OCI-LY1 (cell line): ENCODE results near the gene TSEN2.

Experiments used
- H2AFZ ChIP-seq: fragments of 200-600 bp; sonication (generic), shearing (Covaris generic); 2 replicates; pipeline ENCODE4 v1.6.0; 2014; ENCODE audit warnings: antibody characterized with exemption, mild to moderate bottlenecking, low read length
- H3F3A ChIP-seq: fragments of 200-600 bp; sonication (generic), shearing (Covaris generic); 2 replicates; pipeline ENCODE4 v1.6.0; 2014; ENCODE audit warnings: mild to moderate bottlenecking, antibody characterized with exemption, low read length, moderate library complexity; ENCODE audit not compliant: insufficient read depth
- H3K27ac ChIP-seq: fragments of 200-600 bp; sonication (generic); 2 replicates; pipeline ENCODE4 v1.5.1; 2014; ENCODE audit warnings: low read length, mixed run types, mild to moderate bottlenecking, low read depth; ENCODE audit not compliant: poor library complexity, severe bottlenecking
- H3K27me3 ChIP-seq: fragments of 200-600 bp; sonication (generic); 2 replicates; pipeline ENCODE4 v1.6.0; 2014; ENCODE audit warnings: antibody characterized with exemption, mild to moderate bottlenecking, low read length, moderate library complexity; ENCODE audit not compliant: insufficient read depth
- H3K36me3 ChIP-seq: fragments of 200-600 bp; sonication (generic); 2 replicates; pipeline ENCODE4 v1.6.1; 2014; ENCODE audit warnings: mild to moderate bottlenecking, antibody characterized with exemption, low read length, moderate library complexity, mixed read lengths; ENCODE audit not compliant: insufficient read depth
- H3K4me1 ChIP-seq: fragments of 200-600 bp; sonication (generic); 2 replicates; pipeline ENCODE4 v1.5.1; 2014; ENCODE audit warnings: mild to moderate bottlenecking, low read length, moderate library complexity; ENCODE audit not compliant: insufficient read depth, severe bottlenecking
- H3K4me2 ChIP-seq: fragments of 200-600 bp; sonication (generic), shearing (Covaris generic); 2 replicates; pipeline ENCODE4 v1.6.1; 2014; ENCODE audit warnings: low read length
- H3K4me3 ChIP-seq: fragments of 200-600 bp; sonication (generic); 2 replicates; pipeline ENCODE4 v1.5.1; 2014; ENCODE audit warnings: low read length, low read depth, mild to moderate bottlenecking, mixed read lengths; ENCODE audit not compliant: poor library complexity, severe bottlenecking
- H3K79me2 ChIP-seq: fragments of 200-600 bp; shearing (Covaris generic); 2 replicates; pipeline ENCODE4 v1.6.1; 2016; ENCODE audit warnings: mixed run types, low read length, mixed read lengths; ENCODE audit not compliant: insufficient read depth
- H3K9ac ChIP-seq: fragments of 200-600 bp; sonication (generic), shearing (Covaris generic); 2 replicates; pipeline ENCODE4 v1.6.1; 2014; ENCODE audit warnings: mild to moderate bottlenecking, low read length, mixed read lengths
- H3K9me2 ChIP-seq: fragments of 200-600 bp; sonication (generic), shearing (Covaris generic); 2 replicates; pipeline ENCODE4 v1.6.1; 2014; ENCODE audit warnings: low read depth, mild to moderate bottlenecking, low read length, mixed read lengths
- H3K9me3 ChIP-seq: fragments of 200-600 bp; shearing (Covaris generic); 2 replicates; pipeline ENCODE4 v1.6.1; 2014; ENCODE audit warnings: low read length, mixed read lengths
- H4K20me1 ChIP-seq: fragments of 200-600 bp; sonication (generic), shearing (Covaris generic); 2 replicates; pipeline ENCODE4 v1.6.0; 2016; ENCODE audit warnings: mild to moderate bottlenecking, low read length; ENCODE audit not compliant: insufficient read depth
- CTCF ChIP-seq: fragments of 200-600 bp; sonication (generic), shearing (Covaris generic); IDR thresholded peaks from 2 replicates; pipeline ENCODE4 v1.5.1; 2017; ENCODE audit warnings: mild to moderate bottlenecking, antibody characterized with exemption, low read length, moderate library complexity, mixed read lengths
- EZH2 ChIP-seq: fragments of 200-600 bp; sonication (generic), shearing (Covaris generic); IDR thresholded peaks from 2 replicates; pipeline ENCODE4 v1.8.0; 2017; ENCODE audit warnings: borderline replicate concordance, mixed run types, mild to moderate bottlenecking, antibody characterized with exemption, low read length, moderate library complexity, mixed read lengths

TSEN2 gene

GRCh38 chr3:12444582-12445471, 39.5 kb upstream of the TSEN2 start:
- H3K4me1 ChIP-seq, result no peaks in the 10 kb centered on the region
- H3K27ac ChIP-seq, result no peak overlapping the region
- H3K79me2 ChIP-seq, result no peaks in the 10 kb centered on the region
- TF ChIP-seq CTCF, result no peak
- no peak for TF ChIP-seq EZH2
- H3K9me2 ChIP-seq, result no peaks in the 10 kb centered on the region
- no peaks in the 10 kb centered on the region for H3K36me3 ChIP-seq
- H3K9ac ChIP-seq, result no peak overlapping the region
- no peak overlapping the region for H3K4me2 ChIP-seq
- H2AFZ ChIP-seq, result no peak overlapping the region
- H3K9me3 ChIP-seq, result no peaks in the 10 kb centered on the region
- no peaks in the 10 kb centered on the region for H4K20me1 ChIP-seq
- H3K27me3 ChIP-seq, result no peaks in the 10 kb centered on the region
- H3F3A ChIP-seq, result no peaks in the 10 kb centered on the region
- H3K4me3 ChIP-seq, result no peak overlapping the region

GRCh38 chr3:12445523-12446240, 38.6 kb upstream of the TSEN2 start:
- TF ChIP-seq EZH2, result no peak
- TF ChIP-seq CTCF, result no peak
- H3K27me3 ChIP-seq, result no peaks in the 10 kb centered on the region
- H3K9me2 ChIP-seq, result no peaks in the 10 kb centered on the region
- H3F3A ChIP-seq, result no peaks in the 10 kb centered on the region
- no peaks in the 10 kb centered on the region for H3K4me1 ChIP-seq
- no peaks in the 10 kb centered on the region for H4K20me1 ChIP-seq
- no peak overlapping the region for H3K27ac ChIP-seq
- no peaks in the 10 kb centered on the region for H3K36me3 ChIP-seq
- no peak overlapping the region for H2AFZ ChIP-seq
- H3K79me2 ChIP-seq, result no peaks in the 10 kb centered on the region
- H3K4me2 ChIP-seq, result no peak overlapping the region
- H3K4me3 ChIP-seq, result no peak overlapping the region
- no peak overlapping the region for H3K9ac ChIP-seq
- H3K9me3 ChIP-seq, result no peaks in the 10 kb centered on the region

- Histone ChIP-seq H3K79me2 (no peaks in the 10 kb centered on the region), H3F3A (no peaks in the 10 kb centered on the region), H4K20me1 (no peaks in the 10 kb centered on the region), H3K4me2 (no peak overlapping the region), H3K4me3 (no peak overlapping the region), H2AFZ (no peak overlapping the region), H3K27ac (no peak overlapping the region), H3K9me3 (no peaks in the 10 kb centered on the region), H3K4me1 (no peaks in the 10 kb centered on the region), H3K9me2 (no peaks in the 10 kb centered on the region), H3K36me3 (no peaks in the 10 kb centered on the region), H3K9ac (no peak overlapping the region), H3K27me3 (no peaks in the 10 kb centered on the region)
- TF ChIP-seq EZH2 (no peak), CTCF (no peak)
These were observed 38.0 kb upstream of the TSEN2 start for GRCh38 chr3:12446298-12446697.
